Uterus (tissue), 4 donors: ENCODE results near the gene STARD7. TPM values are rescaled to one million over a fixed set of nuclear protein-coding genes. Genes with fewer than 3 reads are reported as not detected.
"Not testable (repeated sequence)": the region's sequence is repeated elsewhere in the genome, so short reads cannot be mapped to it uniquely, and the experiment has no call there.

Experiments used
- DNase-seq, 2 donors: peaks; one replicate each; pipeline ENCODE4 v3.0.0-alpha.2; 2019 to 2020
- H3K27ac ChIP-seq, 2 donors: fragments of 200-600 bp; sonication (generic); 1 replicate in 1 of 2; 2 replicates in 1 of 2; pipeline ENCODE4 v1.5.1; 2016 to 2018
- H3K27me3 ChIP-seq, 2 donors: fragments of 200-600 bp; sonication (generic); one replicate each; pipeline ENCODE4 v1.5.1; 2018 to 2019; ENCODE audit warnings: control low read depth in 1 of 2
- H3K36me3 ChIP-seq, 2 donors: fragments of 200-600 bp; sonication (generic); one replicate each; pipeline ENCODE4 v1.5.1; 2019; ENCODE audit warnings: control low read depth in 1 of 2
- H3K4me1 ChIP-seq, 2 donors: fragments of 200-600 bp; sonication (generic); one replicate each; pipeline ENCODE4 v1.5.1; 2018 to 2019; ENCODE audit warnings: control low read depth in 1 of 2
- H3K4me3 ChIP-seq, 2 donors: fragments of 200-600 bp; sonication (generic); 1 replicate in 1 of 2; 2 replicates in 1 of 2; pipeline ENCODE4 v1.5.1; 2018 to 2019; ENCODE audit warnings: mild to moderate bottlenecking in 1 of 2
- H3K9me3 ChIP-seq, 2 donors: fragments of 200-600 bp; sonication (generic); one replicate each; pipeline ENCODE4 v1.5.1; 2019; ENCODE audit warnings: control low read depth in 1 of 2
- CTCF ChIP-seq, 4 experiments: fragments of 200-600 bp in 2 of 4; fragments of 450-650 bp in 2 of 4; sonication (generic) in 2 of 4; IDR thresholded peaks; one replicate each; pipeline ENCODE4 v1.5.1; 2016 to 2019; ENCODE audit warnings: antibody characterized with exemption in 4 of 4, mild to moderate bottlenecking in 2 of 4, moderate library complexity in 1 of 4
- POLR2A ChIP-seq, 2 donors: fragments of 450-650 bp; IDR thresholded peaks; one replicate each; pipeline ENCODE4 v1.6.1; 2016; ENCODE audit warnings: antibody characterized with exemption in 2 of 2, mild to moderate bottlenecking in 1 of 2, moderate library complexity in 1 of 2
- intact Hi-C: fragments of 100-400 bp; cut with DNase I; formaldehyde crosslinking; loops from one replicate; pipeline ENCODE4 v1.15.1; 2023; ENCODE audit warnings: low total_unique reads
- total RNA-seq, 4 donors: library from RNA; depleted of rRNA in 3 of 4; stranded (reverse); fragments of >200 nt in 3 of 4; gene quantifications; one replicate each; pipeline versions ENCODE4 v1.1.0 to v1.2.4, GENCODE V29; 2014 to 2023
- donor health status: DM: yes; HTN: yes; CAD: no.

Gene STARD7, protein sequence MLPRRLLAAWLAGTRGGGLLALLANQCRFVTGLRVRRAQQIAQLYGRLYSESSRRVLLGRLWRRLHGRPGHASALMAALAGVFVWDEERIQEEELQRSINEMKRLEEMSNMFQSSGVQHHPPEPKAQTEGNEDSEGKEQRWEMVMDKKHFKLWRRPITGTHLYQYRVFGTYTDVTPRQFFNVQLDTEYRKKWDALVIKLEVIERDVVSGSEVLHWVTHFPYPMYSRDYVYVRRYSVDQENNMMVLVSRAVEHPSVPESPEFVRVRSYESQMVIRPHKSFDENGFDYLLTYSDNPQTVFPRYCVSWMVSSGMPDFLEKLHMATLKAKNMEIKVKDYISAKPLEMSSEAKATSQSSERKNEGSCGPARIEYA
- total RNA-seq: 100 to 1,000 TPM in 1 of 4 donors, 10 to 100 TPM in 3; 53.5 to 128 (median 76.4) TPM

GRCh38 chr2:96208143-96209010 lies at the start of gene STARD7:
Gene STARD7, minus strand, starts transcription at chr2:96208827. Its CDS starts 393 bp downstream, at chr2:96208434.
- H3K9me3 ChIP-seq: no peaks in the 10 kb centered on the region
- H3K27me3 ChIP-seq: no peaks in the 10 kb centered on the region
- TF ChIP-seq CTCF (IDR thresholded peaks at IDR 0.05) (peak in 2 of 4 experiments; percentile 8 to 34), POLR2A (IDR thresholded peaks at IDR 0.05) (peak; percentile 91 to 94)
- peak; percentile 97 to 98 for DNase-seq
- peak within 1 kb of the TSS; percentile 91 to 95 for H3K4me3 ChIP-seq
- peak within 1 kb of the TSS; percentile 92 to 94 for H3K27ac ChIP-seq
- intact Hi-C loops: loop anchor here (5.0 kb wide), 1 partner anchor 49 kb away; no protein-coding TSS in a partner anchor
- H3K4me1 ChIP-seq: peaks cover 5 to 9% of the 10 kb centered on the region in 2 donors
- no peaks in the 10 kb centered on the region for H3K36me3 ChIP-seq

DNA sequence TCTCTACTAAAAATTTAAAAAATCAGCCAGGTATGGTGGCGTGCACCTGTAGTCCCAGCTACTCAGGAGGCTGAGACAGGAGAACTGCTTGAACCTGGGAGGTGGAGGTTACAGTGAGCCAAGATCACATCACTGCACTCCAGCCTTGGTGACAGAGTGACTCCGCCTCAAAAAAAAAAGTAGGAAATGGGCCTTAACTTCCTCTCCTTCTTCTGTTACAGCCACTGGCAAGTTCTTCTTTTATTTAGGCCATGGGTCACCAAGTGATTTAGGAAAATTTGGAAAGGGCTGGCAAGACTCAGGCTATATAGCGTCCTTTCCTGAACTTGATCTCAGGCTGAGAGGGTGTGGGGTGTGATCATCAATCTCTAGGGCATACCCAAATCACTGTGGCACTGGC lies 49.1 kb upstream of the STARD7 start:
- not testable (repeated sequence) for H3K36me3 ChIP-seq, H3K27me3 ChIP-seq, H3K9me3 ChIP-seq, H3K4me1 ChIP-seq, DNase-seq, H3K4me3 ChIP-seq
- intact Hi-C loops: loop anchor here (5.0 kb wide), 1 partner anchor 50 kb away; the partner anchor contains the start of gene STARD7
- peak overlapping the region; percentile 50 to 74 for H3K27ac ChIP-seq

DNA sequence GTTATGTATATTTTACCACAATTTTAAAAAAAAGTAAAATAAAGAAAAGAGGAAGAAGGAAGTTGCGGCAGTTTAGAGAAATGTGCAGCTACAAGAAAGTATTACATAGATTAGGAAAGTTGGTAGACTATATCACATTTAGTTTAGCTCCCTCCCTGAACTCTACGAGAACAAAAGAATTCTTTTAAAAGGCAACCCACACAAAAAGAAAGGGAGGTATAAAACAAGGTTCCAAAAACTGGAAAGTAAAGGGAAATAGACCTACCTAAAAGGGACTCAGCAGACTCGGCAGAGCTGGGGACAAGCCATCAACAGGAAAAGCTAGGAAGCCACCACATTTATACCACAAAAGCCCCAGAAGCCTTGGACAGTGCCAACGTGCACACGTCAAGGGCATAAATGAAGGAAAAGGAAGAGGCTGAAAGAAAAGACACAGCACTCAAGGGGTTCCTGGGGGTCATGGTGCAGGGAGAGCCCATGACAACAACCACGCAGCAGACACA lies 48.0 kb upstream of the STARD7 start:
- TF ChIP-seq POLR2A (IDR thresholded peaks at IDR 0.05) (no peak), CTCF (IDR thresholded peaks at IDR 0.05) (no peak)
- no peak for DNase-seq
- H3K4me1 ChIP-seq: peaks cover 0 to 7% of the 10 kb centered on the region in 2 donors
- H3K27ac ChIP-seq: peak overlapping the region in 1 of 2 donors; percentile 10
- H3K27me3 ChIP-seq: no peaks in the 10 kb centered on the region
- no peaks in the 10 kb centered on the region for H3K36me3 ChIP-seq
- intact Hi-C loops: loop anchor here (5.0 kb wide), 1 partner anchor 49 kb away; the partner anchor contains the start of gene STARD7
- no peak overlapping the region for H3K4me3 ChIP-seq
- no peaks in the 10 kb centered on the region for H3K9me3 ChIP-seq

DNA sequence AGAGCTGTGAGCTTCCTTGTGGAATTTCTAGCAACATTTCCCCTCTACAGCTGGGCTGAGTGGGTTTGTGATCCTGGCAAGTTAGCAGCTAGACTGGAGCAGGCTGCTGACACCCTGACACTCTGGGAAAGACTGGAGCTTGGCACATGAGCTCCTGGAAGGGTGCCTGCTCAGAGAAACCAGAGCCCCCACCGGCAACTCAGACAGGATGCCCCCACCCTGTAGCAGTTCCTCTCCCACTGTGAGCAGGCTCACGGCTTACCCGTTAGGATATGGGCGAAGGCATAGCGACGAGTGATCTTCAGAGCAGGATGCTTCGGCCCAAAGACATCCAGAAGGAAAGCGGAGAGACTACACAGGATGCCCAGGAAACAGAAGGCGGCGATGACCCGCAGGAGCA lies 45.9 kb upstream of the STARD7 start:
- Histone ChIP-seq H3K9me3 (no peaks in the 10 kb centered on the region), H3K27ac (no peak overlapping the region), H3K4me1 (peaks cover 0 to 11% of the 10 kb centered on the region in 2 donors), H3K27me3 (no peaks in the 10 kb centered on the region), H3K36me3 (no peaks in the 10 kb centered on the region), H3K4me3 (no peak overlapping the region)
- TF ChIP-seq CTCF (IDR thresholded peaks at IDR 0.05) (no peak), POLR2A (IDR thresholded peaks at IDR 0.05) (no peak)
- DNase-seq: peak in 1 of 2 donors; percentile 48
- intact Hi-C loops: no loop called here

DNA sequence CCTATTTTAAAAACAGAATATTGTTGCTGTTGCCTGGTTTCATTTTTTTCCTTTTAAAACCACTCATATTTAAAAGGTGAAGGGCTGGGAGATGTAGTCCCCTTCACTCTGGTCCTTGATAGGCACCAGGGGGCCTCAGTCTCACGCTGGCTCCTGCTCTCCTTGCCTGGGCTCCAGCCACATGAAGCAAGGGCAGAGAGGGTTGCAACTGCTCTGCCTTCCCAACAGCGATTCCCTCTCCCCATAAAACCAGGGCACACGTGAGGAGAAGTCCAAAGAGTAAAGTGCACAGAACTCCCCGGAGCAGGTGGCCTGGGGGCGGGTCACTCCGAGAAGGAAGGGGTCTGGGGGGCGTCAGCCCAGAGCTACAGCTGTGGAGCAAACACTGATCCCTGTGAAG lies 44.4 kb upstream of the STARD7 start:
- Histone ChIP-seq H3K4me3 (no peak overlapping the region), H3K9me3 (no peaks in the 10 kb centered on the region), H3K27me3 (no peaks in the 10 kb centered on the region), H3K4me1 (peaks cover 0 to 8% of the 10 kb centered on the region in 2 donors), H3K36me3 (no peaks in the 10 kb centered on the region), H3K27ac (no peak overlapping the region)
- no peak for TF ChIP-seq POLR2A (IDR thresholded peaks at IDR 0.05)
- TF ChIP-seq CTCF (IDR thresholded peaks at IDR 0.05): no peak
- intact Hi-C loops: no loop called here
- DNase-seq: no peak
